ENCODE measurements around the gene SSTR3. TPM values are rescaled to one million over a fixed set of nuclear protein-coding genes. Genes with fewer than 3 reads are reported as not detected.

SSTR3 gene
- total and polyA plus RNA-seq, 2 of the 4 experiments (the other 2 are of a cell fraction) = under 0.01 to 0.07 TPM

GRCh38 chr22:37211866-37212173, 457 bp downstream of the SSTR3 start:
- Histone ChIP-seq H3K4ac (ENCODE audit: low read depth, low read length) (no peak overlapping the region), H3K4me1 (ENCODE audit: control insufficient read depth, insufficient read depth, low read length) (peaks cover 4% of the 10 kb centered on the region; the same call in 1 of the 2 replicates), H2AK5ac (ENCODE audit: low read depth, low read length) (no peak overlapping the region), H2BK15ac (ENCODE audit: low read depth, low read length) (no peak overlapping the region), H2BK5ac (ENCODE audit: low read depth, low read length, poor library complexity, severe bottlenecking) (no peak overlapping the region), H3K9me3 (ENCODE audit: control insufficient read depth, insufficient read depth, low read length) (no peaks in the 10 kb centered on the region), H3K27ac (ENCODE audit: insufficient read depth, low read length) (no peak overlapping the region), H3K23ac (ENCODE audit: low read depth, low read length) (no peak overlapping the region), H3K14ac (replicated peaks; ENCODE audit: low read depth, low read length) (no peak overlapping the region), H3K4me3 (ENCODE audit: insufficient read depth, low read depth, low read length) (no peak overlapping the region), H3K36me3 (ENCODE audit: control insufficient read depth, insufficient read depth, low read length) (no peaks in the 10 kb centered on the region), H3K56ac (ENCODE audit: extremely low read depth, insufficient read depth, low read length) (no peak overlapping the region), H3K4me2 (ENCODE audit: low read depth, low read length) (no peak overlapping the region), H4K5ac (ENCODE audit: low read depth, low read length) (no peak overlapping the region), H3K9ac (ENCODE audit: low read depth, low read length) (no peak overlapping the region), H4K20me1 (ENCODE audit: insufficient read depth, low read length) (no peaks in the 10 kb centered on the region), H4K8ac (ENCODE audit: low read depth in 2 of 2, low read length in 2 of 2) (no peak overlapping the region), H4K91ac (ENCODE audit: insufficient read depth, low read depth, low read length) (no peak overlapping the region), H3K27me3 (ENCODE audit: control insufficient read depth, insufficient read depth, low read length) (peaks cover 69% of the 10 kb centered on the region), H3K79me1 (ENCODE audit: low read depth in 1 of 2, low read length in 2 of 2) (no peaks in the 10 kb centered on the region), H2AFZ (replicated peaks; ENCODE audit: low read length, poor library complexity) (no peak overlapping the region), H3K18ac (ENCODE audit: low read depth, low read length) (no peak overlapping the region), H3K9me1 (ENCODE audit: insufficient read depth, low read length) (no peaks in the 10 kb centered on the region), H2BK20ac (ENCODE audit: low read depth, low read length) (no peak overlapping the region), H2BK120ac (ENCODE audit: low read depth, low read length) (no peak overlapping the region), H2AK9ac (replicated peaks; ENCODE audit: low read depth, low read length, poor library complexity) (no peak overlapping the region)
- no CpG with 5 or more reads among the region's 6 CpGs for WGBS, 2 experiments (ENCODE audit: extremely low coverage in 2 of 2, insufficient read length in 1 of 2)
- DNase-seq (no peak), ATAC-seq (ENCODE audit: low read depth) (no peak)
- dilution Hi-C loops (cut with HindIII; ENCODE audit: low sequenced_read_pairs, unreplicated experiment) = no loop called here
- intact Hi-C loops (cut with micrococcal nuclease) = no loop called here
- ChIA-PET POLR2A (ENCODE audit: unreplicated experiment) (no interaction called here), CTCF (no interaction called here)
- in situ Hi-C loops (cut with MboI; ENCODE audit: low sequenced_read_pairs) = no loop called here
- TF ChIP-seq BHLHE40 (IDR thresholded peaks at IDR 0.05; ENCODE audit: low read depth, low read length) (no peak), MAZ (IDR thresholded peaks at IDR 0.05; ENCODE audit: borderline replicate concordance, low read depth, low read length) (no peak), USF2 (IDR thresholded peaks at IDR 0.05; ENCODE audit: low read depth, low read length) (no peak), FOS (IDR thresholded peaks at IDR 0.05; ENCODE audit: low read depth, low read length) (no peak)
- BruUV-seq (replicated peaks) = no TSS peak
